Mesothelial cell of epicardium (in vitro differentiated cells): ENCODE measurements around the gene LRIG1. TPM values are rescaled to one million over a fixed set of nuclear protein-coding genes. Genes with fewer than 3 reads are reported as not detected.

Source experiments
- DNase-seq, 2 experiments: peaks; one replicate each; pipeline ENCODE4 v3.0.0; 2021; ENCODE audit warnings: low spot score in 2 of 2; ENCODE audit not compliant: unreplicated experiment in 2 of 2
- H3K27ac Mint-ChIP-seq: 2 replicates; pipeline ENCODE4 v1.8.0; 2021; ENCODE audit warnings: mixed read lengths
- H3K27me3 Mint-ChIP-seq: 2 replicates; pipeline ENCODE4 v1.8.0; 2021; ENCODE audit warnings: low read depth, mixed read lengths
- H3K36me3 Mint-ChIP-seq: 2 replicates; pipeline ENCODE4 v1.8.0; 2021; ENCODE audit warnings: mixed read lengths
- H3K4me1 Mint-ChIP-seq: 2 replicates; pipeline ENCODE4 v1.8.0; 2021; ENCODE audit warnings: mixed read lengths
- H3K4me3 Mint-ChIP-seq: 2 replicates; pipeline ENCODE4 v1.8.0; 2021; ENCODE audit warnings: mild to moderate bottlenecking, moderate library complexity, mixed read lengths
- H3K9me3 Mint-ChIP-seq: 2 replicates; pipeline ENCODE4 v1.8.0; 2021; ENCODE audit warnings: mixed read lengths
- CTCF ChIP-seq: fragments of 200-600 bp; sonication (generic); IDR thresholded peaks from one replicate; pipeline ENCODE4 v1.5.0; 2021; ENCODE audit warnings: antibody characterized with exemption; ENCODE audit not compliant: unreplicated experiment
- total RNA-seq: library from RNA; stranded (reverse); gene quantifications from 3 replicates; pipeline ENCODE4 v1.2.1, GENCODE V29; 2021

LRIG1 gene
- total RNA-seq, 1 donor from 2014 or later = 5.5 TPM

- no peak for TF ChIP-seq CTCF
- Mint-ChIP-seq H3K4me3 (no peak overlapping the region), H3K4me1 (peaks cover 9% of the 10 kb centered on the region), H3K36me3 (no peaks in the 10 kb centered on the region), H3K27ac (no peak overlapping the region), H3K9me3 (no peaks in the 10 kb centered on the region), H3K27me3 (peaks cover 9% of the 10 kb centered on the region)
- DNase-seq = no peak
Measured at GRCh38 chr3:66432767-66433521, 67.9 kb downstream of the LRIG1 start.

GRCh38 chr3:66432041-66432766 lies 68.6 kb downstream of the LRIG1 start:
- Mint-ChIP-seq H3K4me1 (peaks cover 9% of the 10 kb centered on the region), H3K36me3 (no peaks in the 10 kb centered on the region), H3K27me3 (peaks cover 9% of the 10 kb centered on the region), H3K27ac (no peak overlapping the region), H3K9me3 (no peaks in the 10 kb centered on the region), H3K4me3 (no peak overlapping the region)
- no peak for TF ChIP-seq CTCF
- no peak for DNase-seq

- H3K4me1 Mint-ChIP-seq = peaks cover 9% of the 10 kb centered on the region
- H3K4me3 Mint-ChIP-seq = no peak overlapping the region
- no peak for TF ChIP-seq CTCF
- H3K27me3 Mint-ChIP-seq = peaks cover 5% of the 10 kb centered on the region
- H3K9me3 Mint-ChIP-seq = no peaks in the 10 kb centered on the region
- H3K36me3 Mint-ChIP-seq = no peaks in the 10 kb centered on the region
- H3K27ac Mint-ChIP-seq = no peak overlapping the region
- DNase-seq = no peak
Measured at GRCh38 chr3:66431494-66431893, 69.3 kb downstream of the LRIG1 start.

- Mint-ChIP-seq H3K9me3 (no peaks in the 10 kb centered on the region), H3K27me3 (peaks cover 5% of the 10 kb centered on the region), H3K36me3 (no peaks in the 10 kb centered on the region), H3K4me3 (no peak overlapping the region), H3K4me1 (peaks cover 9% of the 10 kb centered on the region), H3K27ac (no peak overlapping the region)
- no peak for DNase-seq
- no peak for TF ChIP-seq CTCF
Measured at GRCh38 chr3:66430876-66431275, 69.9 kb downstream of the LRIG1 start.

GRCh38 chr3:66428733-66429132 lies 72.1 kb downstream of the LRIG1 start:
- Mint-ChIP-seq H3K27ac (no peak overlapping the region), H3K36me3 (no peaks in the 10 kb centered on the region), H3K27me3 (peaks cover 7% of the 10 kb centered on the region), H3K4me1 (peaks cover 9% of the 10 kb centered on the region), H3K4me3 (no peak overlapping the region), H3K9me3 (no peaks in the 10 kb centered on the region)
- TF ChIP-seq CTCF = no peak
- DNase-seq = no peak
